ENCODE data around the gene C3.
A peak's percentile ranks its signal among the peaks of the same experiment; 100 is the strongest.
"Not testable (repeated sequence)": the region's sequence is repeated elsewhere in the genome, so short reads cannot be mapped to it uniquely, and the experiment has no call there.

Gene C3

DNA sequence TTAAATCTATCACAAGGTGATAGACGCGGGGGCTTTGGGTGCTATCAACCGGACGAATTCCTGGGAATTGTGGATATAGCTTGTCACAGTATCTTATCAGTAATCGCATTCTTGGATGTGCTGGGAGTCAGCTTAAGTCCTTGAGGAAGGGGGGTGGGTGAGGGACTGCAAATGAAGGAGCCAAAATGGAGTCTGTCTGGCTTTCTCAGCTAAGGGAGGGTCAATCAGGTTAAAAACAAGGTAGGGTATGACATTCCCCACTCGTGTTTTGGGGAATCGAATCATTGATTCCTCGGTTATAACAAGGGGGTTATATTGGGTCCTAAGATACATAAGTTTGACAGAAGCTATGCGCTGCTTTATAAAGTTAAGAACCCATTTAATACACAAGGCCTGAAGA lies 64.1 kb downstream of the C3 start:
- DNase-seq, result not testable (repeated sequence)

DNA sequence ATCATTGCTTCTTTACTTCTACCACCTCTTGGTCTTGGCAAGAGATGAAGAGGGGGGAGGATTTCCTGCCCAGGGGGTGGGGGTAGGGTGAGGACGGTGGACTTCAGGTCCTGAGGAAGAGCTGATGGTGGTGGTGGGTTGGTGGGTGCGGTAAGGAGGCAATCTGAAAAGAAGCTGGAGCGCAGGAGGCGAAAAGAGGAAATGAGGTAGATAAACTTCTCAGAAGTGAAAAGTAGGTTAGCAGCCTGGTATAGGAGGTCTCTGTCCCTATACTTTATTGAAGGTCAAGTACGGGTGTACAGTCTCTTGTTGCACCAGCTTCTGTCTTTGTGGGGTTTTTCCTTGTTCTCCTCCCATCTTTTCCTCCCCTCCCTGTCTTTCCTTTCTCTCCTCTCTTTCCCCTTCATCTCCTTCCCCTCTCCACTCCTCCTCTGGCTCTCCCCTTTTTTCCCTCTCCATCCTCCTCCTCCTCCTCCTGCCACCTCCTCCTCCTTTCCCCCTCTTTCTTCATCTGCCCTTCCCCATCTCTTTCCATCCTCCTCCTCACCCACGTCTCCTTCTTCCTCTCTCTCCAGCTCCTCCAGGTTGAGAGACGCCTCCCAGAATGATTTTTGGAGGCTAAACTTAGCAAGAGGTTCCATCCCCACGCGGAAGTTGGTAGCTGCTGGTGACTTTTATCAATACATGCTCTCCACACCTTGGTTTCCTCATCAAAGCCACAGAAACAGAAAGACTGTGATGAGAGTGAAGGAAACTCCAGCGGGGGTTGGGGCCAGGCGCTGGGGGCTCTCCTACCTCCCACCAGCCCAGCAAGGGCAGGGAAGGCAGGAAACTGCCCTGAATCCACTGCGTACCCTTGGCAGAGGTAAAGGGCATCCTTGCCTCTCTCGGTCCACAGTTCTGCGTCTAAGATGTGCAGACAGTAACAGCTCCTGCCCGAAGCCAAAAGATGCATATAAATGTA lies 65.8 kb downstream of the C3 start:
- peak; percentile 87 for DNase-seq

DNA sequence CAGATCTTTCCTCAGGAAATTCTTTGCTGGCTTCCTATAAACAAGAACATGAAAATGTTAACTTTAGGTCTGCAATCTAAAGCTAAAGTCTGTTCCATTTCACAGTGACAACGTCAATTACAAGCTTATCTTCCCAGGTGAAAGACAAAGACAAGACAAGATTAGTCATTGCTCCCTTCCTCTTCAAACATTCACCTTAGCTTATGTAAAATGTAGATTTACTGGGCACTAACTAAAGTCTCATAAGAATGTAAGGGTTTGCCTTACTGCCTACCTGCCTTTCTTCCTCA lies 67.7 kb downstream of the C3 start:
- DNase-seq, result no peak

DNA sequence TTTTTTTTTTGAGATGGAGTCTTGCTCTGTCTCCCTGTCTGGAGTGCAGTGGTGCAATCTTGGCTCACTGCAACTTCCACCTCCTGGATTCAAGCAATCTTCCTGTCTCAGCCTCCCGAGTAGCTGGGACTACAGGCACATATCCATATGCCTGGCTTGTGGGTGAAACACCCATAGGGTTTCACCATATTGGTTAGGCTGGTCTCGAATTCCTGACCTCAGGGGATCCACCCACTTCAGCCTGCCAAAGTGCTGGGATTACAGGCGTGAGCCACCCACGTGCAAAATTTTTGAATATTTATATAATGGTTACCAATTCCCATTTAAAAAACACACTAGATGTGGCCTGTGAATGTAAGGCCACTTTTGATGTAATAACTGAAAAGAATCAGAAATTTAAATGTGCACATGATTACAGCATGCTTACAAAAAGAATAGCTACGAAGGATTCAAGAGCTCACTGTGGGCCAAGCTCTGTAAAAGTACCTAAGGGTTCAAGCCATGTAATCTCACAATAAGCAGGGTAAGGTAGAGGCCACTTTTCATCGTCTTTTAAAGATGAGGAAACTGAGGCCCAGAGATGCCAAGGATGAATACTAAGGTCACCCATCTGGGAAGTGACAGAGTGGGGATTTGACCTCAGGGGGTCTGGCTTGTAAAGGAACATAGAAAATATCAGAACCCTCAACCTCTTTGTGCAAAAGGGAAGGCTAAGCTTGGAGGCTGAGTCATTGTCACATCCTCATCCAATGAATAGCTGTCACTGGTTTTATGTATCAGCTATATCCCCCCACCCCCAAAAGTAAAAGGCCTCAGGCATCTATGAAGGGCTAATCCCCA lies 68.3 kb downstream of the C3 start:
- no peak for DNase-seq

DNA sequence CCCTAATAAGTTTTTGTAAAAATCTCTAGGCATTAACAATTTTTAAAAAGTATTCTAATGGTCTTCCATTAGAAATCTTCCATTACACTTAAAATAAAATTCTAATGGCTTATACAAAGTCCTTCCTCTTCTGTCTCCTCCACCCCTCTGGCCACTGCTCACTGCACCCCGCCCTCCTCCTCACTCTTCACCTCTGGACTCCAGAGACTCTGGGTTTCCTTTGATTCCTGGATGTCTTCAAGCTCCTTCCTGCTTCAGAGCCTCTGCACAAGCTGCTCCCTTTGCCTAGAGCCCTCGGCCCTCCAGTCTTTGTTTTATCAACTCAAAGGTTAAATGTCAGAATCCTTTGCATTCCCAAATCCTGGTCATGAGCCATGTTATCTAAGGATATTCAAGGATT lies 71.3 kb downstream of the C3 start:
- no peak for DNase-seq

DNA sequence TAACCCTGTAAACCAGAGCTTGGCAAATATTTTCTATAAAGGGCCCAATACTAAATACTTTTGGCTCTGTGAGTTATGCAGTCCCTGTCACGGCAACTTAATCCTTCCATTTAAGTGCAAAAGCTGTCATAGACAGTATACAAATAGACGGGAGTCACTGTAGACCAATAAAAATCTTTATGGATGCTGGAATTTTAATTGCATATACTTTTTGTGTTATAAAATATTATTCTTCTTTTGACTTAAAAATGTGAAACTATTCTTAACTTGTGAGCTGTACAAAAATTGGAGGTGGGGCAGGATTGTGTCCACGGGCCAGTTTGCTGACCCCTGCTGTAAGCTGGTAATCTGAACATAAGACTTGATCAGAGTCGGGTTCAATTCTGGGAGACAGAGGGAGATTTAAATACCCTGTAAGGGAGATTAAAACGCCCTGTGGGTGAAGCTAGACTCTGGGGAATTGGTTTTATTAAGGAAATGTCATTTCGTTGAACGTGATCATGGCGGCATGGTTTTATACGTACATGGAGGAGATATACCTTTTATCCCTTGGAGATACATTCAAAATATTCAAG lies 72.2 kb downstream of the C3 start:
- no peak for DNase-seq

DNA sequence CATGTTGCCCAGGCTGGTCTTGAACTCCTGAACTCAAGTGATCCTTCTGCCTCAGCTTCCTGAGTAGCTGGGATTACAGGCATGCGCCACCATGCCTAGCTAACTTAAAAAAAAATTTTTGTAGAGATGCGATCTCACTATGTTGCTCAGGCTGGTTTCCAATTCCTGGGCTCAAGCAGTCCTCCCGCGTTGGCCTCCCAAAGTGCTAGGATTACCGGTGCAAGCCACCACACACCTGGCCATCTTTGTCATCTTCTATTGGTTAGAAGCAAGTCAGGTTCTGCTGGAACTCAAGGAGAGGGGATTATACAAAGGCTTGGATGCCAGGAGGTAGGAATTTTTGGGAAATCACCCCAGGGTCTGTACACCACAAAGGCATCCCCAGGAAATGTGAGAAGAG lies 75.7 kb downstream of the C3 start:
- no peak for DNase-seq

DNA sequence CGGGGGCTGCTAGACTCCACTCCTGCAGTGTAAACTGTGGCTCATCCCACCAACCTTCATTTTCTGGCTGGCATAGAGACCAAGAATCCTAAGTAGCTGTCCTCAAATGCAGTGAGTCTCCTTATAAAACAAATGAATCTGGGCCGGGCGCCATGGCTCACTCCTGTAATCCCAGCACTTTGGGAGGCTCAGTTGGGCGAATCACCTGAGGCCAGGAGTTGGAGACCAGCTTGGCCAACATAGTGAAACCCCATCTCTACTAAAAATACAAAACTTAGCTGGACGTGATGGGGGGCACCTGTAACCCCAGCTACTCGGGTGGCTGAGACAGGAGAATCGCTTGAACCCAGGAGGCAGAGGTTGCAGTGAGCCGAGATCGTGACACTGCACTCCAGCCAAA lies 80.1 kb downstream of the C3 start:
- not testable (repeated sequence) for DNase-seq

DNA sequence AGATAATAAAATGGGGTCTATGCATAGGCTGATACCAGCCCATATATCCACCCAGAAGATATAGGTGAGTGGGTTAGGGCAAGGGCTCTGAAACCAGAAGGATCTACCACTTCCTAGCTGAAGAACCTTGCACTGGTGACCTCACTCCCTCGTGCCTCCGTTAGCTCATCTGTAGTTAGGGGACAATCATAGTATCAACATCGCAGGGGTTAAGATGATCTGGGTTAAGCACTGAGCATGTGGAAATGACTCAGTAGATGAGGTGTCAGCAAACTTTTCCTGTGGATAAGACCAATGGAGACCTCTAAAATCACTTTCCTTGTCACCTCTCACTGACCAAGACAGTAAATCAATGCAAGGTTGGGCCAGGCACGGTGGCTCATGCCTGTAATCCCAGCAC lies 81.0 kb downstream of the C3 start:
- peak; percentile 83 for DNase-seq

DNA sequence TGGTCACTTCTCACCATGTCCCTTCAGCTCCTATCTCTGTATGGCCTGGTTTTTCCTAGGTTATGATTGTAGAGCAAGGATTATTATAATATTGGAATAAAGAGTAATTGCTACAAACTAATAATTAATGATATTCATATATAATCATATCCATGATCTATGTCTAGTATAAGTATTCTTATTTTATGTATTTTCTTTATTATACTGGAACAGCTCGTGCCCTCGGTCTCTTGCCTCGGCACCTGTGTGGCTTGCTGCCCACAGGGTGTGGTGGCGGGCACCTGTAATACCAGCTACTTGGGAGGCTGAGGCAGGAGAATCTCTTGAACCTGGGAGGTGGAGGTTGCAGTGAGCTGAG lies 87.0 kb downstream of the C3 start:
- DNase-seq, result not testable (repeated sequence)

DNA sequence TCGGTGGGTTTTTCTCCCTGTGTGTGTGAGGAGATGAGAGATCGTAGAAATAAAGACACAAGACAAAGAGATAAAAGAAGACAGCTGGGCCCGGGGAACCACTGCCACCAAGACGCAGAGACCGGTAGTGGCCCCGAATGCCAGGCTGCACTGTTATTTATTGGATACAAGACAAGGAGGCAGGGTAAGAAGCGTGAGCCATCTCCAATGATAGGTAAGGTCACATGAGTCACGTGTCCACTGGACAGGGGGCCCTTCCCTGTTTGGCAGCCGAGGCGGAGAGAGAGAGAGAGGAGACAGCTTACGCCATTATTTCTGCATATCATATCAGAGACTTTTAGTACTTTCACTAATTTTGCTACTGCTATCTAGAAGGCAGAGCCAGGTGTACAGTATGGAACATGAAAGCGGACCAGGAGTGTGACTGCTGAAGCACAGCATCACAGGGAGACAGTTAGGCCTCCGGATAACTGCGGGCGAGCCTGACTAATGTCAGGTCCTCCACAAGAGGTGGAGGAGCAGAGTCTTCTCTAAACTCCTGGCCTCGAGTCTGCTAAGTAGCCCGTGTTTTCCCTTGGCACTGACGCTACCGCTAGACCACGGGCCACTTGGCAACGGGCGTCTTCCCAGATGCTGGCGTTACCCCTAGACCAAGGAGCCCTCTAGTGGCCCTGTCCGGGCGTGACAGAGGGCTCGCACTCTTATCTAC lies 87.5 kb downstream of the C3 start:
- DNase-seq, result peak; percentile 77

DNA sequence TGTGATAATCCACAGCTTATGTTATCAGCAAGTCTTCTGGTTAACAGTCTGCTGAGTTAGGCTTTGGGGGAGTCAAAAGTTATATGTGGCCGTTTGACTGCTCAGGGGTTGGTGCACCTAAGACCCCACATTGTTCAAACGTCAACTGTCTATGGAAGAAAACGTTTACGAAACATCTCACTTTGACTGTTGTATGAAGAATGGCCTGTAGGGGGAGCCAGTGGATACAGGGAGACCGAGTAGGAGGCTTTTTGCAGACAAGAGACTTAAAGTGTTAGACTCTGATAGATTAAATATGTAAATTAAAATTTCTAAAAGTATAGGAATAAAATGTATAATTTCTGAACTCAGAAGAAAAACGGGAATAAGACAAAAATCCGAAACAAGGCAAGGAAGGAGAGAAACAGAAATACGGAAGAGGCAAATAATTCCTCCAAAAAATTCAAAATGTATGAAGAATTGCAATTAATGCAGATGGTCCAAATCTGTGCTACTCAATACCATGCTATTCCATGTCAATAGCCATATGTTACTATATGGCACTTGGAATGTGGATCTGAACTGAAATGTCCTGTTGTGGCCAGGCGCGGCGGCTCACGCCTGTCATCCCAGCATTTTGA lies 88.3 kb downstream of the C3 start:
- peak; percentile 89 for DNase-seq
